HepG2 (cell line): ENCODE data around the gene STAT4.

Experiments
- FOXM1 ChIP-seq: sonication (generic); formaldehyde crosslinking; IDR thresholded peaks from 2 replicates; pipeline ENCODE4 v1.5.0; 2020; ENCODE audit warnings: missing genetic modification reagents
- MAX ChIP-seq: IDR thresholded peaks from 2 replicates; pipeline ENCODE4 v1.6.1; 2012; ENCODE audit warnings: inconsistent platforms
- MXD1 ChIP-seq: sonication (generic); formaldehyde crosslinking; IDR thresholded peaks from 2 replicates; pipeline ENCODE4 v1.4.0; 2020; ENCODE audit warnings: mild to moderate bottlenecking, missing genetic modification reagents
- NFIC ChIP-seq: IDR thresholded peaks from 2 replicates; pipeline ENCODE4 v1.6.1; 2012; ENCODE audit warnings: mild to moderate bottlenecking, low read length, inconsistent platforms
- SP1 ChIP-seq, 2 experiments: fragments of 450-650 bp in 1 of 2; sonication (generic) in 1 of 2; formaldehyde crosslinking in 1 of 2; IDR thresholded peaks; 2 replicates each; pipeline versions ENCODE4 v1.4.0 to v1.6.1; 2016 to 2020; ENCODE audit warnings: missing genetic modification reagents in 1 of 2
- SRF ChIP-seq: IDR thresholded peaks from 2 replicates; pipeline ENCODE4 v1.6.1; 2011; ENCODE audit warnings: mild to moderate bottlenecking, low read depth, low read length, moderate library complexity
- SSRP1 ChIP-seq: IDR thresholded peaks from 2 replicates; pipeline ENCODE4 v1.6.1; 2016; ENCODE audit warnings: control low read depth
- ZBTB1 ChIP-seq: sonication (generic); formaldehyde crosslinking; IDR thresholded peaks from 2 replicates; pipeline ENCODE4 v1.4.0; 2020; ENCODE audit warnings: missing genetic modification reagents, borderline replicate concordance

- TF ChIP-seq MAX: no peak
- TF ChIP-seq FOXM1 (CRISPR knock-in tag): no peak
- no peak for TF ChIP-seq MXD1 (CRISPR knock-in tag)
- no peak for TF ChIP-seq ZBTB1 (CRISPR knock-in tag)
- TF ChIP-seq SP1 (IDR thresholded peaks at IDR 0.05): no peak
- no peak for TF ChIP-seq SP1 (CRISPR knock-in tag; IDR thresholded peaks at IDR 0.05)
- no peak for TF ChIP-seq NFIC
- TF ChIP-seq SSRP1 (CRISPR knock-in tag): no peak
- TF ChIP-seq SRF: no peak
Measured at GRCh38 chr2:191006997-191007783, 143.6 kb downstream of the STAT4 start.
